ENCODE data around the gene OR4D1. TPM values are rescaled to one million over a fixed set of nuclear protein-coding genes. Genes with fewer than 3 reads are reported as not detected.

OR4D1 gene
- total and polyA plus RNA-seq, 2 of the 8 experiments (the other 6 are each of a cell fraction or from before 2014, with no cell fraction given), result 0.32 to 0.39 TPM

DNA sequence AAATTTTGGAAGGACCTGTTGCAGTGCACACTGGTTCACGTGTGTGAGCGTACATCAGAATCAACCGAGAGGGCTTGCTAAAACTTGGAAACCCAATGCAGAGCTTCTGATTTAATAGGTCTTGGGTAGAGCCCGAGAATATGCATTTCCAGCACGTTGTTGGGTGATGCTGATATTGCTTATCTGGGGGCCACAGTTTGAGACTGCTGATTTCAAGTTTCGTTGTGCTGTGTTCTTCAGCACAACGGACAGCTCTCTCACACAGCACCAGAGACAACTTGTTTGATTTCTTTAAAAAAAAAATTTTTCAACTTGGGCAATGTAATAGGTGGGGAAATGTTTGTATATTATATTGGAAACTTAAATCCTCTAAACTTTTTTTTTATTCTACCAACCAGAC, 28.0 kb downstream of the OR4D1 start:
- H3K14ac ChIP-seq (ENCODE audit: insufficient read length), result no peak overlapping the region
- H3K36me3 ChIP-seq (ENCODE audit: control insufficient read depth in 2 of 4, insufficient read depth in 4 of 4, low read length in 3 of 4), result no peaks in the 10 kb centered on the region
- H3K23ac ChIP-seq (ENCODE audit: insufficient read length), result no peak overlapping the region
- DNase-seq (ENCODE audit: low read depth in 1 of 2, low spot score in 2 of 2), result no peak
- H4K8ac ChIP-seq (ENCODE audit: extremely low read depth, insufficient read depth, low read length), result no peak overlapping the region
- H3K9me3 ChIP-seq (ENCODE audit: insufficient read depth in 2 of 2, low read depth in 1 of 2, low read length in 1 of 2), result no peaks in the 10 kb centered on the region
- H3K79me2 ChIP-seq (ENCODE audit: control insufficient read depth in 1 of 2, insufficient read depth in 2 of 2, low read length in 2 of 2), result no peaks in the 10 kb centered on the region
- H3K4ac ChIP-seq (replicated peaks; ENCODE audit: insufficient read length, low read depth, low read length), result no peak overlapping the region
- no peak overlapping the region for H3K27ac ChIP-seq (ENCODE audit: low read depth, low read length)
- H4K5ac ChIP-seq (ENCODE audit: insufficient read length, low read depth, low read length), result no peak overlapping the region
- no peak overlapping the region for H3K4me3 ChIP-seq (ENCODE audit: extremely low read depth in 1 of 4, insufficient read depth in 2 of 4, low read depth in 3 of 4, low read length in 4 of 4)
- FAIRE-seq, result no peak
- no peak overlapping the region for H2BK15ac ChIP-seq (ENCODE audit: low read length)
- H3K27me3 ChIP-seq (replicated peaks in 1 of 4; ENCODE audit: control insufficient read depth in 3 of 4, extremely low read depth in 1 of 4, insufficient read depth in 3 of 4, low read length in 3 of 4), result peaks cover 0 to 3% (median 2%) of the 10 kb centered on the region in 4 experiments; a peak in 1 of 7 replicates
- no peaks in the 10 kb centered on the region for H3K23me2 ChIP-seq (ENCODE audit: low read depth, low read length)
- H3K56ac ChIP-seq (replicated peaks; ENCODE audit: insufficient read length, low read depth, low read length), result no peak overlapping the region
- H2AFZ ChIP-seq (ENCODE audit: low read length), result no peak overlapping the region
- H2BK12ac ChIP-seq (ENCODE audit: low read depth, low read length), result no peak overlapping the region
- no peak overlapping the region for H2AK5ac ChIP-seq (ENCODE audit: low read depth, low read length)
- H4K91ac ChIP-seq (replicated peaks; ENCODE audit: insufficient read length, low read length), result no peak overlapping the region
- ChIA-PET CTCF (ENCODE audit: partially characterized antibody) (interaction anchor here (0.6 to 11.5 kb wide), 5 partner anchors 24 to 342 kb away, joined by 3 to 71 read pairs (median 7); no protein-coding TSS in a partner anchor), POLR2A (ENCODE audit: partially characterized antibody) (interaction anchor here (0.7 kb wide), 1 partner anchor 223 kb away, joined by 3 read pairs; no protein-coding TSS in a partner anchor)
- peaks cover 0 to 4% of the 10 kb centered on the region in 2 experiments for H4K20me1 ChIP-seq (replicated peaks in 1 of 2; ENCODE audit: control insufficient read depth in 1 of 2, insufficient read depth in 2 of 2, low read length in 2 of 2)
- H3K18ac ChIP-seq (ENCODE audit: extremely low read depth, low read length), result no peak overlapping the region
- no peak overlapping the region for H2BK120ac ChIP-seq (replicated peaks; ENCODE audit: low read depth, low read length)
- H2BK5ac ChIP-seq (ENCODE audit: low read depth, low read length), result no peak overlapping the region
- no peak overlapping the region for H2BK20ac ChIP-seq (ENCODE audit: low read length)
- H3K79me1 ChIP-seq (ENCODE audit: low read depth, low read length), result no peaks in the 10 kb centered on the region
- H3K9ac ChIP-seq (replicated peaks in 1 of 4; ENCODE audit: extremely low read depth in 1 of 4, low read depth in 3 of 4, low read length in 3 of 4), result no peak overlapping the region
- WGBS, 2 experiments (ENCODE audit: extremely low coverage in 1 of 2, insufficient coverage in 1 of 2, insufficient read length in 1 of 2, insufficient replicate concordance in 2 of 2, low coverage in 1 of 2, low lambda C conversion rate in 2 of 2, missing lambda C conversion rate in 1 of 2), result 61% methylated on average over 7 of the region's 7 CpGs; no CpG with 5 or more reads in 1 of the 2 experiments
- H3K4me2 ChIP-seq (ENCODE audit: insufficient read depth in 1 of 2, low read depth in 2 of 2, low read length in 2 of 2), result no peak overlapping the region
- no peaks in the 10 kb centered on the region for H3K4me1 ChIP-seq (replicated peaks in 1 of 4; ENCODE audit: control insufficient read depth in 3 of 4, insufficient read depth in 4 of 4, low read length in 3 of 4)
- TF ChIP-seq HDAC6 (IDR thresholded peaks at IDR 0.05; ENCODE audit: low read depth, low read length) (no peak), RBBP5 (IDR thresholded peaks at IDR 0.05; ENCODE audit: borderline replicate concordance, low read depth, low read length) (no peak), SUZ12 (IDR thresholded peaks at IDR 0.05; ENCODE audit: low read length) (no peak), CREB1 (IDR thresholded peaks at IDR 0.05) (no peak), EZH2 (IDR thresholded peaks at IDR 0.05; ENCODE audit: low read depth, low read length, severe bottlenecking) (no peak), NRF1 (IDR thresholded peaks at IDR 0.05; ENCODE audit: low read depth, low read length) (no peak), SIRT6 (IDR thresholded peaks at IDR 0.05; ENCODE audit: low read length) (no peak), ZNF274 (IDR thresholded peaks at IDR 0.05; ENCODE audit: borderline replicate concordance, extremely low read depth, low read length) (no peak), SAP30 (IDR thresholded peaks at IDR 0.05; ENCODE audit: insufficient read depth, insufficient replicate concordance, low read length) (no peak), SIX5 (IDR thresholded peaks at IDR 0.05; ENCODE audit: low read depth, low read length) (no peak), JUN (IDR thresholded peaks at IDR 0.05; ENCODE audit: low read depth, low read length) (no peak)
- TF ChIP-seq, protein P1, sequence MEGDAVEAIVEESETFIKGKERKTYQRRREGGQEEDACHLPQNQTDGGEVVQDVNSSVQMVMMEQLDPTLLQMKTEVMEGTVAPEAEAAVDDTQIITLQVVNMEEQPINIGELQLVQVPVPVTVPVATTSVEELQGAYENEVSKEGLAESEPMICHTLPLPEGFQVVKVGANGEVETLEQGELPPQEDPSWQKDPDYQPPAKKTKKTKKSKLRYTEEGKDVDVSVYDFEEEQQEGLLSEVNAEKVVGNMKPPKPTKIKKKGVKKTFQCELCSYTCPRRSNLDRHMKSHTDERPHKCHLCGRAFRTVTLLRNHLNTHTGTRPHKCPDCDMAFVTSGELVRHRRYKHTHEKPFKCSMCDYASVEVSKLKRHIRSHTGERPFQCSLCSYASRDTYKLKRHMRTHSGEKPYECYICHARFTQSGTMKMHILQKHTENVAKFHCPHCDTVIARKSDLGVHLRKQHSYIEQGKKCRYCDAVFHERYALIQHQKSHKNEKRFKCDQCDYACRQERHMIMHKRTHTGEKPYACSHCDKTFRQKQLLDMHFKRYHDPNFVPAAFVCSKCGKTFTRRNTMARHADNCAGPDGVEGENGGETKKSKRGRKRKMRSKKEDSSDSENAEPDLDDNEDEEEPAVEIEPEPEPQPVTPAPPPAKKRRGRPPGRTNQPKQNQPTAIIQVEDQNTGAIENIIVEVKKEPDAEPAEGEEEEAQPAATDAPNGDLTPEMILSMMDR (IDR thresholded peaks at IDR 0.05; ENCODE audit: control extremely low read depth in 1 of 3, insufficient read depth in 1 of 3, low read depth in 1 of 3, low read length in 3 of 3), result no peak

All from H1 (cell line).